RWPE1 (cell line): ENCODE data around the gene NR5A2.

Experiments used
- CTCF ChIA-PET: fragments of 350-600 bp; sonication (Branson Sonifier 250); formaldehyde crosslinking; extraction: SDS; loops from one replicate; lab custom pipeline; 2021; lab: Yijun Ruan, JAX
- POLR2A ChIA-PET: fragments of 400-600 bp; formaldehyde crosslinking; extraction: SDS; loops from one replicate; lab custom pipeline; 2020; ENCODE audit warnings: antibody characterized with exemption; ENCODE audit not compliant: low non-redundant PET; lab: Yijun Ruan, JAX
- DNase-seq: peaks from one replicate; pipeline ENCODE4 v3.0.0; 2012; ENCODE audit warnings: low spot score
- H3K27ac ChIP-seq: fragments of 450-650 bp; 2 replicates; pipeline ENCODE4 v1.5.1; 2017
- CTCF ChIP-seq: fragments of 450-650 bp; conservative IDR thresholded peaks from 2 replicates; pipeline ENCODE4 v1.5.1; 2017; ENCODE audit warnings: low read depth, mild to moderate bottlenecking

The NR5A2 gene

DNA sequence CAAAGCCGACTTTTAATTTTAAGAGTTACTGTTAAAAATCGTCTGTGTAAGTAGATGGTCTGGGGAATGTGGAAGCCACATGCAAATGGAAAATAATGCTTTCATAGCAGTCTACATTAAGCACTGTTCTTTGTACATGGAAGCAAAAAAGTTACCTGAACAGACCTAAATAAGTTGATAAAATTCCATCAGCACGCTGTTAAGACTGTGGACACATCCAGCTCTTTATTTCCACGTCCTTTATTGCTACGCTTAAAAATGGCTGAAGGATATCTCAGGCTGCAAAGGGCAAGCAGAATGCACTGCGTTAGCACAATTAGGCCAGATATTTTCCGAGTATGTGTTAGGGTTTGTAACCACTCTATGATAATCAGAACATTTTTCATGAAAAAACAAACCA lies 22.3 kb downstream of the NR5A2 start:
- CTCF ChIA-PET = no interaction called here
- POLR2A ChIA-PET = no interaction called here
- H3K27ac ChIP-seq = no peak overlapping the region

DNA sequence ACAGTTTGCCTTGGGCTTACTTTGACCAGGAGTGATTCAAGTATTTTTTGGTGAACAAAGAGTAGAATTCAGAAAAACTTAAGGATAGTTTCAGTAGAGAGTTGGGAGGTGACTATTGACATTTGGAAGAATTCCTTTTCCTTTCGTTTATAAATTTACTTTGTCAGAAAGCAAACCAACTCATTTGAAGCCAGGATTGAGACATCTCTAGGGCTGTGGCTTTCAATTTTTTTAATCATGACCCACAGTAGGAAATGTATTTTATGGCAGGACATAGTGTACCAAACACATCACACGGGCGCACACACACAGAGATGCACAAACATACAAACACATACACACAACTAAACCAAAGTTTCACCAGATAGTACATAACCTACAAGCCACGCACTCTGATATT lies 24.1 kb downstream of the NR5A2 start:
- no peak for TF ChIP-seq CTCF
- DNase-seq = no peak
- POLR2A ChIA-PET = no interaction called here
- CTCF ChIA-PET = no interaction called here
- no peak overlapping the region for H3K27ac ChIP-seq

More for the DNA sequence above, 22.3 kb downstream of the NR5A2 start:
- DNase-seq = no peak
- no peak for TF ChIP-seq CTCF

DNA sequence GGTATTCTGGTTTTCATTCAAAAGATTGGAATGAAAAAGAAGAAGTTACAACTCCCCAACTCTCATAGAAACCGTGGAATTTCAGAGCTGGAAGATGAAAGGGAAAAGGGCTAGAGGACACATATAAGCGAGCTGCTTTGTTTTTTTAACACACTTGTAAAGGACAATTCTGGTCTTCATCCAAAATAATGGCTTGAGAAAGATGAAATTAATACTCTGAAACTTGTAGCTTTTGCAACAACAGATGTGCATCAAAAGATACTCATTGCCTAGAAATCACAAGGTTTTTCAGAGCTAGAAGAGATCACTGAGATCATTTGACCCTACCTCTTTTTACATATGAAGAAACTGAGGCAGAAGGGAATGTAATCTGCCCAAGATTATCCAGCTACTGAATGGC lies 25.6 kb downstream of the NR5A2 start:
- POLR2A ChIA-PET = no interaction called here
- DNase-seq = no peak
- no peak overlapping the region for H3K27ac ChIP-seq
- no peak for TF ChIP-seq CTCF
- CTCF ChIA-PET = interaction anchor here (0.5 to 0.9 kb wide), 3 partner anchors 14 to 790 kb away, joined by 3 to 6 read pairs (median 6); no protein-coding TSS in a partner anchor

GRCh38 chr1:200053646-200054045 lies 26.1 kb downstream of the NR5A2 start:
- DNase-seq = no peak
- ChIA-PET POLR2A (no interaction called here), CTCF (interaction anchor here (0.6 to 0.9 kb wide), 4 partner anchors 14 to 1742 kb away, joined by 3 to 6 read pairs (median 4); no protein-coding TSS in a partner anchor)
- no peak for TF ChIP-seq CTCF
- no peak overlapping the region for H3K27ac ChIP-seq

DNA sequence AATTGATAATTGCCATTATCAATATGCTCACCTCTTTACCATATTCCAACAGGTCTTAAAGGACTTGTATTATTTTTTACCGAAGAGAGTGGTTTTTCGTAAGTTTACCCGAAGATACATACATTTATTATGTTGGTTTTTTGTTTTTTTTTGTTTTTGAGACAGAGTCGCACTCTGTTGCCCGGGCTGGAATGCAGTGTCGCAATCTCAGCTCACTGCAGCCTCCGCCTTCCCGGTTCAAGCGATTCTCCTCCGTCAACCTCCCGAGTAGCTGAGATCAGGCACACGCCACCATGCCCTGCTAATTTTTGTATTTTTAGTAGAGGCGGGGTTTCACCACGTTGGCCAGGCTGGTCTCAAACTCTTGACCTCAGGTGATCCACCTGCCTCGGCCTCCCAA lies 30.8 kb downstream of the NR5A2 start:
- ChIA-PET CTCF (no interaction called here), POLR2A (no interaction called here)
- no peak overlapping the region for H3K27ac ChIP-seq
- DNase-seq = no peak
- TF ChIP-seq CTCF = no peak

GRCh38 chr1:200062143-200062542 lies 34.6 kb downstream of the NR5A2 start:
- TF ChIP-seq CTCF = no peak
- ChIA-PET POLR2A (no interaction called here), CTCF (no interaction called here)

More at GRCh38 chr1:200062143-200062542, 34.6 kb downstream of the NR5A2 start:
- no peak for DNase-seq
- no peak overlapping the region for H3K27ac ChIP-seq
